ENCODE measurements around the gene RAPGEF1.

DNA sequence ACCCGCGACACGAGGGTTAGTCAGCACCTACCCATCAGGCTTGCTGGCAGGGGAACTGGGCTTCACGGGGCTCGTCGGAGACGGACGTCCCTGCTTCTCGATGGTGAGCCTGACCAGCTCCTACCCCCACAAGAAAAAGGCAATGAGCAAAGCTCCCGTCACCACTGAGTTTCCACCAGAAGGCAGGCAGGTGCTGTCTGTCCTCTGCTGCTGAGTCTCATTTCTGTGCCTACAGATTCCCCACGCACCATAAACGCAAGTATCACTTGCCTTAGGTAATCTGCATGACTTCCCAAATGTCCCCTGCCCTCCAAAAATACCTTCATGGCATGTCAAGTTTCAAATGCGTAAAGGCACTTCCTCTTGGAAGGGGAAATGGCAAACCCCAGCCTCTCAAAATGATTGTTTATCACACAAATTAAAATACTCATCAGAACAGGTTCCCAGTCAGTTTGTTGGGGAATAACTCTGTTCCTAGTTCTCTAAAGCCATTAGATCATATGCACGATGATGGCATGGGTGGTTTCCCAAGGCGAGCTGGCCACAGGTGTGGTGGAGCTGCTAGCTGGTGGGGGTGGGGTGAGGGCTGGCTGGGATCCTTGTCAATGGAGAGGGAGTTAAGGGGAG is 109.6 kb downstream of the RAPGEF1 start:
- TF ChIP-seq, protein P1, sequence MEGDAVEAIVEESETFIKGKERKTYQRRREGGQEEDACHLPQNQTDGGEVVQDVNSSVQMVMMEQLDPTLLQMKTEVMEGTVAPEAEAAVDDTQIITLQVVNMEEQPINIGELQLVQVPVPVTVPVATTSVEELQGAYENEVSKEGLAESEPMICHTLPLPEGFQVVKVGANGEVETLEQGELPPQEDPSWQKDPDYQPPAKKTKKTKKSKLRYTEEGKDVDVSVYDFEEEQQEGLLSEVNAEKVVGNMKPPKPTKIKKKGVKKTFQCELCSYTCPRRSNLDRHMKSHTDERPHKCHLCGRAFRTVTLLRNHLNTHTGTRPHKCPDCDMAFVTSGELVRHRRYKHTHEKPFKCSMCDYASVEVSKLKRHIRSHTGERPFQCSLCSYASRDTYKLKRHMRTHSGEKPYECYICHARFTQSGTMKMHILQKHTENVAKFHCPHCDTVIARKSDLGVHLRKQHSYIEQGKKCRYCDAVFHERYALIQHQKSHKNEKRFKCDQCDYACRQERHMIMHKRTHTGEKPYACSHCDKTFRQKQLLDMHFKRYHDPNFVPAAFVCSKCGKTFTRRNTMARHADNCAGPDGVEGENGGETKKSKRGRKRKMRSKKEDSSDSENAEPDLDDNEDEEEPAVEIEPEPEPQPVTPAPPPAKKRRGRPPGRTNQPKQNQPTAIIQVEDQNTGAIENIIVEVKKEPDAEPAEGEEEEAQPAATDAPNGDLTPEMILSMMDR (IDR thresholded peaks at IDR 0.05), result no peak
- no peak for TF ChIP-seq POLR2A (IDR thresholded peaks at IDR 0.05)

All from vagina (tissue), 2 donors.